ENCODE results near the gene LDHB. TPM values are rescaled to one million over a fixed set of nuclear protein-coding genes. Genes with fewer than 3 reads are reported as not detected.

Gene LDHB
- total RNA-seq, 1 experiment from 2014 or later: 1,343 TPM

- Mint-ChIP-seq H3K9me3 (peaks cover 0 to 3% of the 10 kb centered on the region in 2 experiments; a peak in 1 of 5 replicates), H3K27me3 (ENCODE audit: low read depth) (no peaks in the 10 kb centered on the region; the same call in 1 of the 2 replicates), H3K36me3 (ENCODE audit: insufficient read depth in 1 of 3, low read depth in 3 of 3) (no peaks in the 10 kb centered on the region), H3K4me1 (no peaks in the 10 kb centered on the region), H3K4me3 (no peak overlapping the region), H3K27ac (no peak overlapping the region)
- H3K4me1 ChIP-seq (ENCODE audit: insufficient read depth, low read length): no peaks in the 10 kb centered on the region
- H3K23ac ChIP-seq (ENCODE audit: insufficient read length, low read depth, low read length): no peak overlapping the region
- H3K56ac ChIP-seq (ENCODE audit: insufficient read length, low read depth, low read length): no peak overlapping the region
- no peak overlapping the region for H2AK5ac ChIP-seq (ENCODE audit: insufficient read length, low read length)
- no peaks in the 10 kb centered on the region for H3K79me1 ChIP-seq (ENCODE audit: insufficient read depth, low read depth, low read length, poor library complexity, severe bottlenecking)
- TF ChIP-seq, protein P1, sequence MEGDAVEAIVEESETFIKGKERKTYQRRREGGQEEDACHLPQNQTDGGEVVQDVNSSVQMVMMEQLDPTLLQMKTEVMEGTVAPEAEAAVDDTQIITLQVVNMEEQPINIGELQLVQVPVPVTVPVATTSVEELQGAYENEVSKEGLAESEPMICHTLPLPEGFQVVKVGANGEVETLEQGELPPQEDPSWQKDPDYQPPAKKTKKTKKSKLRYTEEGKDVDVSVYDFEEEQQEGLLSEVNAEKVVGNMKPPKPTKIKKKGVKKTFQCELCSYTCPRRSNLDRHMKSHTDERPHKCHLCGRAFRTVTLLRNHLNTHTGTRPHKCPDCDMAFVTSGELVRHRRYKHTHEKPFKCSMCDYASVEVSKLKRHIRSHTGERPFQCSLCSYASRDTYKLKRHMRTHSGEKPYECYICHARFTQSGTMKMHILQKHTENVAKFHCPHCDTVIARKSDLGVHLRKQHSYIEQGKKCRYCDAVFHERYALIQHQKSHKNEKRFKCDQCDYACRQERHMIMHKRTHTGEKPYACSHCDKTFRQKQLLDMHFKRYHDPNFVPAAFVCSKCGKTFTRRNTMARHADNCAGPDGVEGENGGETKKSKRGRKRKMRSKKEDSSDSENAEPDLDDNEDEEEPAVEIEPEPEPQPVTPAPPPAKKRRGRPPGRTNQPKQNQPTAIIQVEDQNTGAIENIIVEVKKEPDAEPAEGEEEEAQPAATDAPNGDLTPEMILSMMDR (conservative IDR thresholded peaks at IDR 0.05): no peak
- H3K4me2 ChIP-seq (ENCODE audit: insufficient read depth, insufficient read length, low read length): no peak overlapping the region
- no peak overlapping the region for H4K5ac ChIP-seq (ENCODE audit: insufficient read length, low read depth, low read length)
- no peak overlapping the region for H2BK20ac ChIP-seq (ENCODE audit: low read depth, low read length, poor library complexity, severe bottlenecking)
- no peak for DNase-seq
- H3K4ac ChIP-seq (ENCODE audit: low read depth, low read length): no peak overlapping the region
- H3K14ac ChIP-seq (ENCODE audit: insufficient read depth, low read length): no peak overlapping the region
- H3K18ac ChIP-seq (ENCODE audit: insufficient read length, low read depth, low read length): no peak overlapping the region
- no peak overlapping the region for H2BK15ac ChIP-seq (ENCODE audit: low read depth, low read length)
- H4K8ac ChIP-seq (replicated peaks; ENCODE audit: insufficient read length, low read depth, low read length): no peak overlapping the region
- H3K9me3 ChIP-seq (ENCODE audit: control insufficient read depth, low read depth, low read length): no peaks in the 10 kb centered on the region
- H3K9ac ChIP-seq (ENCODE audit: extremely low read depth, insufficient read length, low read length): no peak overlapping the region
- no peaks in the 10 kb centered on the region for H4K20me1 ChIP-seq (ENCODE audit: control insufficient read depth, insufficient read depth, insufficient read length)
- H2BK12ac ChIP-seq (ENCODE audit: insufficient read length, low read depth, low read length): no peak overlapping the region
- H3K23me2 ChIP-seq (ENCODE audit: insufficient read length, low read depth, low read length, poor library complexity, severe bottlenecking): no peaks in the 10 kb centered on the region
- no peak overlapping the region for H2BK5ac ChIP-seq (ENCODE audit: insufficient read length, low read length)
- H3T11ph ChIP-seq (ENCODE audit: low read length): no peak overlapping the region
- H3K79me2 ChIP-seq (ENCODE audit: insufficient read depth, low read length): no peaks in the 10 kb centered on the region
- no peak overlapping the region for H2AFZ ChIP-seq (ENCODE audit: low read length)
- no peaks in the 10 kb centered on the region for H3K27me3 ChIP-seq (ENCODE audit: insufficient read depth, low read length)
- H3K27ac ChIP-seq (ENCODE audit: insufficient read length, low read depth, low read length): no peak overlapping the region
- no peak overlapping the region for H2BK120ac ChIP-seq (ENCODE audit: low read depth, low read length, poor library complexity, severe bottlenecking)
- no peak overlapping the region for H4K91ac ChIP-seq (ENCODE audit: insufficient read length, low read depth, low read length)
These were observed 39.1 kb downstream of the LDHB start for GRCh38 chr12:21618566-21618965.

Data from H9 (cell line).